Measurements from ENCODE around the gene TLE3. TPM values are rescaled to one million over a fixed set of nuclear protein-coding genes. Genes with fewer than 3 reads are reported as not detected.

Gene TLE3
- total RNA-seq, 4 donors from 2014 or later: 54.8 to 99.5 (median 57.6) TPM

DNA sequence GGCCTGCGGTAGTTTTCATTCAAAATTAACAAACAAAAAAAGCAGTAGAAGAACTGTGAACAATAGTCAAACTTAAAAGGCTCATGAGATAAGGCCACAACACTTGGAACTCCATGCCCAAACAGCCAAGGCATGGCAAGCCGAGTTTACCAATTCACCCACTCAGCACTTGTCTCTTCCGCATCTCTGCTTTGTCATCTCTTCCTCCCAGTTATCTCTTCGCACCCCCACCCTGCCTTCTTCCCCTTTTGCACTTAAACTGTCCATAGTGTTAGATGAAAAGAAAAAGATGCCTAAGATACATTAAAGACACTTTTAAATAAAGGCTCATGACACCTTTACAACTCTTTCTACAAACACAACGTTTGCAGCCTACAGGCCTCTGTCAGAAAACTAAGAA lies 11.1 kb downstream of the TLE3 start:
- TF ChIP-seq, protein P1, sequence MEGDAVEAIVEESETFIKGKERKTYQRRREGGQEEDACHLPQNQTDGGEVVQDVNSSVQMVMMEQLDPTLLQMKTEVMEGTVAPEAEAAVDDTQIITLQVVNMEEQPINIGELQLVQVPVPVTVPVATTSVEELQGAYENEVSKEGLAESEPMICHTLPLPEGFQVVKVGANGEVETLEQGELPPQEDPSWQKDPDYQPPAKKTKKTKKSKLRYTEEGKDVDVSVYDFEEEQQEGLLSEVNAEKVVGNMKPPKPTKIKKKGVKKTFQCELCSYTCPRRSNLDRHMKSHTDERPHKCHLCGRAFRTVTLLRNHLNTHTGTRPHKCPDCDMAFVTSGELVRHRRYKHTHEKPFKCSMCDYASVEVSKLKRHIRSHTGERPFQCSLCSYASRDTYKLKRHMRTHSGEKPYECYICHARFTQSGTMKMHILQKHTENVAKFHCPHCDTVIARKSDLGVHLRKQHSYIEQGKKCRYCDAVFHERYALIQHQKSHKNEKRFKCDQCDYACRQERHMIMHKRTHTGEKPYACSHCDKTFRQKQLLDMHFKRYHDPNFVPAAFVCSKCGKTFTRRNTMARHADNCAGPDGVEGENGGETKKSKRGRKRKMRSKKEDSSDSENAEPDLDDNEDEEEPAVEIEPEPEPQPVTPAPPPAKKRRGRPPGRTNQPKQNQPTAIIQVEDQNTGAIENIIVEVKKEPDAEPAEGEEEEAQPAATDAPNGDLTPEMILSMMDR (IDR thresholded peaks at IDR 0.05; ENCODE audit: low read depth): no peak

DNA sequence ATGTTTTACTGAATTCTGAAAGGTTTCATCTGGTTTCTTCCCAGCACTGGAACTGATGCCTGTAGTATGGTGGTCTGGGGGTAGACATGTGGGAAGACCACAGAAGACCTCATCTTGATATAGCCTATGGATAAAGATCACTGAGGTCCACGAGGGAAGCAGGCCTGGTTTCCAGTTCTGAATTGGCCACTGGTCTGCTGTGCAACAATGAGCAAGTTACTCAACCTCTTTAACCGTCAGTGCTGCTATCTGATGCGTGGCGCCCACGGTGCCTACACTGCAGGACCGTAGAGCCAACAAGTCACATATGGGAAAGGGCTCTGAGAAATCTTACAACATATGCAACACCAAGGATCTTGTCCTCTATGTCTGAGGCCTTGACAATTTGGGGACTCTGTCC lies 13.3 kb downstream of the TLE3 start:
- TF ChIP-seq, protein P1 (IDR thresholded peaks at IDR 0.05; ENCODE audit: low read depth): no peak

DNA sequence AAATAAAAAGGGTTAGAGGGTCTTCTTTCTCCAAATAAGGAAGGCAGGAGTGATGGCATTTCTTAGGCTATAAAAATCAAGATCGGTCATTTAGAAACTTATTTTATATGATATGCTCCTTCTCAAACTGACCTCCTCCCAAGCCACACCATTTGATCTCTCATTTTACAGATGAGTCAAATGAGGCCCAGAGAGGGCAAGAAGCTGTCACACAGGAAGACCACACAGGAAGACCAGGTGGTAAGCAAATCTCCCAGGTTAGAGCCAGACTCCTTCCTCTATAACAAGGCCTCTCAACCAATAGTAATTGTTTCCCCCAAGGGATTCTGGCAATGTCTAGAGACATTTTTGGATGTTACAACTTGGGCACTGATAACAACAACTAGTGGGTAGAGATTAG lies 13.8 kb downstream of the TLE3 start:
- TF ChIP-seq, protein P1 (IDR thresholded peaks at IDR 0.05; ENCODE audit: low read depth): no peak

DNA sequence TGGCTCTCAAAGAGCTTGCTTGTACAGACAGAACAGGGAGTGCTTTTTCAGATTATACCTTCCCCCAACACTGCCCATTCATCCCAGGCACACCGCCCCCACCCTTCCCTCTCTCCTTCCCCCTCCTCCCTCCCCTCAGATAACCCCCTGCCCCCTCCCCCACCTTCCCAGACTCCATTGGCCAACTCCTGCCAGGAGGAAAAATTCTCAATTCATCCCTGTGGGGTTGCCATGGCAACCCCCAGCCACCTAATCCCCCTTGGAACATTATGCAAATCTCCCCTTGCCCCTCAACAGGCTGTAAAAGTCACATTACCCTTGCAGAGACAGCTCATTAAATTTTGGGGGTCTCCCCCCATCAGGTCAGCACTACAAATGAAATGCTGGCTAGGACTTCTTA lies 14.3 kb downstream of the TLE3 start:
- TF ChIP-seq, protein P1 (IDR thresholded peaks at IDR 0.05; ENCODE audit: low read depth): no peak

DNA sequence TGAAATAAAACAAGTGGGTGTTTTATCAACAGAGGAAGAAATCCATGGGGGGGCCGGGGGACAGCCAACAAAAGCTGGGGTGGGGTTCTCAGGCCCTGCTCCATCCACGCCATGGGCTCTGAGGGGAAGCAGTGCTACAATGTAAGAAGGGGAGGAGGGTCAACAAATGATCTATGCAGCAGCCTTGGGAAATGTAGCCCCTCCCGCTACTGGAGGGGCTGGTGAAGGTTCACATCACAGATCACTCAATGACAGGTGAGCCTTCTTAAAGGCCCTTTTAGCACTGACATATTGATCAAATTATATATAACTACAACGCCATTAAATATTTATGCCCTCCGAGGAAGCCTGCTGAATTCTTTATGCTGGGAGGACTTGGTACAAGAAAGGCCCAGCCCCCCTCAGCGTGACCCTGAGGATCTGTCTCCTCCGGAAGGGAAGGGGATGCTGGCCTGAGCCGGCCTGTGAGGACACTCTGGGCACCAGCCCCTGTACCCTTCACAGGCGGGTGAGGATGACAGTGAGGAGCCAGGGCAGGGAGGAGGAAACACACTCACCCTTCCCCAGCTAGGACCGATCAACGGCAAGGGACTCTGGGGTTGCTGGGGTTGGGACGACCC lies 15.3 kb downstream of the TLE3 start:
- TF ChIP-seq, protein P1 (IDR thresholded peaks at IDR 0.05; ENCODE audit: low read depth): no peak

DNA sequence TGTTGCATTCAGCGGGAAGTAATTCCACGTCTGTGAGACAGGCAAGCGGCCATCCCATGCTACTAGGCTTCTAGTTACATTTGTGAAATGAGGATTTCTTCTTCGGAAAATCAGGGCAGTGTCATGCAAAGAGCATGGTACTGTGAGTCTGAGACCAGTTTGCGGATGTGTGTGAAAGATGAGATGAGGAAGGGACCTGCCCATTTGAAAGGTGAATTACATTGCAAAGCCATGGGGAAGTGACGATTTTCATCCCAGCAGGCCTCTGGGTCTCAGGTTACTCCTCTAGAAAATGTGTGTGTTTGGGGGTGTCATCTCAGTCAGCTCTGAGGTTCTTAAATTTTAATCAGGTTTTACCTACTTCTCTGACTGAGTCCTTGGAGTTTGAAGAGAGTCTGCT lies 16.1 kb downstream of the TLE3 start:
- TF ChIP-seq, protein P1 (IDR thresholded peaks at IDR 0.05; ENCODE audit: low read depth): no peak

DNA sequence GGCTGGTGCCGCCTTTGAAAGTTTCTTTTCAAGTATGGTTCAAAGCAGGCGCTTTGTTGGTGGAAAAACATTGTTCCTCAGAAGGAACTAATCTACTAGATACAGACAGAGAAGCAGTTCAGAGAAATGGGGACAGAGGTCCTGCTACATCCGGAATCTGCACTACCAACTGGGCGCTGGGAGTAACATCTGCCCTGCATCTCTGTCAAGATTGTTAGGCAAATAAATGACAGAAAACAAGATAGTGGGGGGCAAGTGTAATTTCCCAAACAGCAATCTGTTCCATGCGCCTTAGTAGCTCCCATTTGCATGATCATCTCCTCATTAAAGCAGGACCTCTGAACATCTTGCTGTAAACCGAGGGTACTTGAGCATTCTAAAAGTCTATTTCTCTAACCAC lies 17.4 kb downstream of the TLE3 start:
- TF ChIP-seq, protein P1 (IDR thresholded peaks at IDR 0.05; ENCODE audit: low read depth): no peak

Data from subcutaneous adipose tissue (tissue), 4 donors.